HepG2 (cell line): ENCODE results near the gene GRHL1. TPM values are rescaled to one million over a fixed set of nuclear protein-coding genes. Genes with fewer than 3 reads are reported as not detected.
A peak's percentile ranks its signal among the peaks of the same experiment; 100 is the strongest.

Source experiments
- GPN1 ChIP-seq: sonication (generic); formaldehyde crosslinking; IDR thresholded peaks from 2 replicates; pipeline ENCODE4 v1.5.1; 2020; ENCODE audit warnings: missing genetic modification reagents, borderline replicate concordance
- HOXD1 ChIP-seq: sonication (generic); formaldehyde crosslinking; IDR thresholded peaks from 2 replicates; pipeline ENCODE4 v1.5.0; 2020; ENCODE audit warnings: missing genetic modification reagents
- NFKBIZ ChIP-seq: IDR thresholded peaks from 2 replicates; pipeline ENCODE4 v1.6.1; 2018; ENCODE audit warnings: missing genetic modification reagents, missing compliant biosample characterization
- REPIN1 ChIP-seq: sonication (generic); formaldehyde crosslinking; IDR thresholded peaks from 2 replicates; pipeline ENCODE4 v1.8.0; 2022; ENCODE audit warnings: missing genetic modification reagents, low read depth, mild to moderate bottlenecking, borderline replicate concordance
- RFX1 ChIP-seq: fragments of 450-650 bp; IDR thresholded peaks from 2 replicates; pipeline ENCODE4 v1.6.1; 2017
- RFX3 ChIP-seq: IDR thresholded peaks from 2 replicates; pipeline ENCODE4 v1.6.1; 2016; ENCODE audit warnings: missing biosample characterization, missing genetic modification reagents
- RXRB ChIP-seq: IDR thresholded peaks from 2 replicates; pipeline ENCODE4 v1.6.1; 2016; ENCODE audit warnings: borderline replicate concordance, missing genetic modification reagents, missing compliant biosample characterization
- SALL2 ChIP-seq: sonication (generic); formaldehyde crosslinking; IDR thresholded peaks from 2 replicates; pipeline ENCODE4 v1.8.1; 2023; ENCODE audit warnings: mild to moderate bottlenecking, missing genetic modification reagents, inconsistent platforms
- STAT5B ChIP-seq: sonication (generic); formaldehyde crosslinking; IDR thresholded peaks from 2 replicates; pipeline ENCODE4 v1.4.0; 2020; ENCODE audit warnings: missing genetic modification reagents
- SUZ12 ChIP-seq: fragments of 150-350 bp; IDR thresholded peaks from 2 replicates; pipeline ENCODE4 v1.6.1; 2014; ENCODE audit warnings: low read depth, low read length
- TBX3 ChIP-seq: fragments of 450-650 bp; IDR thresholded peaks from 2 replicates; pipeline ENCODE4 v1.6.1; 2017; ENCODE audit warnings: antibody characterized with exemption, mild to moderate bottlenecking, inconsistent platforms, borderline replicate concordance
- UBTF ChIP-seq: sonication (generic); formaldehyde crosslinking; IDR thresholded peaks from 2 replicates; pipeline ENCODE4 v1.4.0; 2020; ENCODE audit warnings: mild to moderate bottlenecking, missing genetic modification reagents
- ZFY ChIP-seq: sonication (generic); formaldehyde crosslinking; IDR thresholded peaks from 2 replicates; pipeline ENCODE4 v1.4.0; 2020; ENCODE audit warnings: missing genetic modification reagents
- ZNF543 ChIP-seq: sonication (generic); formaldehyde crosslinking; IDR thresholded peaks from 2 replicates; pipeline ENCODE4 v1.4.0; 2020; ENCODE audit warnings: mild to moderate bottlenecking, missing genetic modification reagents
- ZNF562 ChIP-seq: sonication (generic); formaldehyde crosslinking; IDR thresholded peaks from 2 replicates; pipeline ENCODE4 v1.8.0; 2022; ENCODE audit warnings: missing genetic modification reagents, borderline replicate concordance
- ZNF710 ChIP-seq: sonication (generic); formaldehyde crosslinking; IDR thresholded peaks from 2 replicates; pipeline ENCODE4 v1.5.0; 2020; ENCODE audit warnings: mild to moderate bottlenecking, missing genetic modification reagents, borderline replicate concordance
- ZNF724P ChIP-seq: sonication (generic); formaldehyde crosslinking; IDR thresholded peaks from 2 replicates; pipeline ENCODE4 v1.8.0; 2022; ENCODE audit warnings: missing genetic modification reagents, borderline replicate concordance
- ZNF746 ChIP-seq: sonication (generic); formaldehyde crosslinking; IDR thresholded peaks from 2 replicates; pipeline ENCODE4 v1.8.0; 2022; ENCODE audit warnings: mild to moderate bottlenecking, missing genetic modification reagents
- ZNF839 ChIP-seq: sonication (generic); formaldehyde crosslinking; IDR thresholded peaks from 2 replicates; pipeline ENCODE4 v1.4.0; 2020; ENCODE audit warnings: missing genetic modification reagents, mild to moderate bottlenecking, borderline replicate concordance
- ZNF841 ChIP-seq: sonication (generic); formaldehyde crosslinking; IDR thresholded peaks from 2 replicates; pipeline ENCODE4 v1.8.1; 2023; ENCODE audit warnings: missing genetic modification reagents, borderline replicate concordance
- ZNF883 ChIP-seq: sonication (generic); formaldehyde crosslinking; IDR thresholded peaks from 2 replicates; pipeline ENCODE4 v1.5.1; 2020; ENCODE audit warnings: mild to moderate bottlenecking, missing genetic modification reagents; ENCODE audit errors: not compliant biosample characterization
- polyA plus RNA-seq, 8 experiments: library from polyadenylated mRNA; depleted of rRNA in 3 of 8; stranded (reverse) in 7 of 8; unstranded in 1 of 8; fragments of >200 nt; fragmentation: Illumina TruSeq in 4 of 8; extraction: Trizol in 4 of 8; gene quantifications; 2 replicates each; pipeline versions ENCODE4 v1.2.1 to v1.2.3, GENCODE V29; 2011 to 2016; ENCODE audit warnings: low read depth in 4 of 8, missing spikeins in 1 of 8, mixed read lengths in 1 of 8; ENCODE audit not compliant: insufficient read depth in 1 of 8
- total RNA-seq, 5 experiments: library from RNA; depleted of rRNA; stranded (reverse); fragments of >200 nt; fragmentation: Illumina TruSeq; extraction: Trizol; gene quantifications; 2 replicates each; pipeline ENCODE4 v1.2.3, GENCODE V29; 2016; ENCODE audit warnings: low read depth in 1 of 5
- TF ChIP-seq, protein P1 (sequence below): IDR thresholded peaks from 2 replicates; pipeline ENCODE4 v1.6.1; 2016; ENCODE audit warnings: low read depth
- TF ChIP-seq, protein P2 (sequence below): sonication (generic); formaldehyde crosslinking; IDR thresholded peaks from 2 replicates; pipeline ENCODE4 v1.8.0; 2022; ENCODE audit warnings: mild to moderate bottlenecking, missing genetic modification reagents; ENCODE audit not compliant: insufficient replicate concordance

The GRHL1 gene
- total and polyA plus RNA-seq, 2 of the 13 experiments (the other 11 are each of a cell fraction or from before 2014, with no cell fraction given), result 9.3 to 12.0 TPM

DNA sequence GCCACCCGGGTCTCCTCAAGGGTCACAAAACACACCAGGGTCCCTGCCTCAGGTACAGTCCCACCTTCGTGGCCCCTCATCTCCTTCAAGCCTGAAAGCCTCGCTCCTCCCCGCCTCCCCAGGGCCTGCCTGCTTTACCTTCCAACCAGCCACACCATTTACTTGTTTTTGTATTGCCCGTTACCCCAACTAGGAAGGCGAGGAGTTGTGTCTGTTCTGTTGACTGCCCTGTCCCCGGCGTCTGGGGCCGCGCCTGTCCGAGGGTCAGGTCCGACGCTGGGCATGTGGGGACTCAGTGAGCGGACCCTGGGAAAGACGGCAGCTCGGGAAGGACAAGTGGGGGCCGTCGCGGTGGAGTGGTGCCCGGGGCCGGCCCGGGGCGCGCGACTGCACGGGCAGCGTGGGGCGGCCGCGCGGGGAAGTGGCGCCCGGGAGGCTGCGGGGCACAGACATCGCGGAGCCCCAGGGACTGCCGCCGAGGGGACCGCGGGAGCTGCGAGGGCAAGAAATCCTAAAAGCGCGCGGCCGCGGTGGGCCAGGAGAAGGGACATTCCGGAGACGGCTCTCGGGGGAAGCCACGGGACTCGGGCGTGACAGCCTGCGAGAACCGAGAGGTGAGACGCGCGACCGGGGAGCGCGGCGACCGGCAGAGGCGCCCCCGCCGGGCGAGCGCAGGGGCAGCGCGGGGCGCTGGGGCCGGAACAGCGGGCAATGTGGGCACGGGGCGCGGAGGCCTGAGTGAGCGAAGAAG lies 797 bp upstream of the GRHL1 start (continued):
- peak; percentile 82 for TF ChIP-seq ZNF883
- no peak for TF ChIP-seq TBX3
- TF ChIP-seq ZNF543 (CRISPR knock-in tag), result peak; percentile 8; the same call in 1 of the 2 replicates
- no peak for TF ChIP-seq ZNF839
- TF ChIP-seq UBTF, result peak; percentile 76; the same call in 1 of the 2 replicates
- TF ChIP-seq ZNF841, result no peak
- no peak for TF ChIP-seq SUZ12
- TF ChIP-seq RFX1, result no peak
- no peak for TF ChIP-seq GPN1
- peak; percentile 59 for TF ChIP-seq ZFY (CRISPR knock-in tag)
- no peak for TF ChIP-seq STAT5B (CRISPR knock-in tag)
- TF ChIP-seq NFKBIZ (CRISPR knock-in tag), result no peak
- TF ChIP-seq, protein P1, sequence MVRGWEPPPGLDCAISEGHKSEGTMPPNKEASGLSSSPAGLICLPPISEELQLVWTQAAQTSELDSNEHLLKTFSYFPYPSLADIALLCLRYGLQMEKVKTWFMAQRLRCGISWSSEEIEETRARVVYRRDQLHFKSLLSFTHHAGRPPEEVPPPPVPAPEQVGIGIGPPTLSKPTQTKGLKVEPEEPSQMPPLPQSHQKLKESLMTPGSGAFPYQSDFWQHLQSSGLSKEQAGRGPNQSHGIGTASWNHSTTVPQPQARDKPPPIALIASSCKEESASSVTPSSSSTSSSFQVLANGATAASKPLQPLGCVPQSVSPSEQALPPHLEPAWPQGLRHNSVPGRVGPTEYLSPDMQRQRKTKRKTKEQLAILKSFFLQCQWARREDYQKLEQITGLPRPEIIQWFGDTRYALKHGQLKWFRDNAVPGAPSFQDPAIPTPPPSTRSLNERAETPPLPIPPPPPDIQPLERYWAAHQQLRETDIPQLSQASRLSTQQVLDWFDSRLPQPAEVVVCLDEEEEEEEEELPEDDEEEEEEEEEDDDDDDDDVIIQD, result no peak
- peak; percentile 13; the same call in 1 of the 2 replicates for TF ChIP-seq HOXD1
- no peak for TF ChIP-seq RXRB (CRISPR knock-in tag)
- no peak for TF ChIP-seq RFX3
- peak; percentile 53; the same call in 1 of the 2 replicates for TF ChIP-seq SALL2 (CRISPR knock-in tag)
- TF ChIP-seq, protein P2, sequence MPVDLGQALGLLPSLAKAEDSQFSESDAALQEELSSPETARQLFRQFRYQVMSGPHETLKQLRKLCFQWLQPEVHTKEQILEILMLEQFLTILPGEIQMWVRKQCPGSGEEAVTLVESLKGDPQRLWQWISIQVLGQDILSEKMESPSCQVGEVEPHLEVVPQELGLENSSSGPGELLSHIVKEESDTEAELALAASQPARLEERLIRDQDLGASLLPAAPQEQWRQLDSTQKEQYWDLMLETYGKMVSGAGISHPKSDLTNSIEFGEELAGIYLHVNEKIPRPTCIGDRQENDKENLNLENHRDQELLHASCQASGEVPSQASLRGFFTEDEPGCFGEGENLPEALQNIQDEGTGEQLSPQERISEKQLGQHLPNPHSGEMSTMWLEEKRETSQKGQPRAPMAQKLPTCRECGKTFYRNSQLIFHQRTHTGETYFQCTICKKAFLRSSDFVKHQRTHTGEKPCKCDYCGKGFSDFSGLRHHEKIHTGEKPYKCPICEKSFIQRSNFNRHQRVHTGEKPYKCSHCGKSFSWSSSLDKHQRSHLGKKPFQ (CRISPR knock-in tag), result peak; percentile 31
- peak; percentile 89; the same call in 1 of the 2 replicates for TF ChIP-seq ZNF724P
- no peak; the same call in 1 of the 2 replicates for TF ChIP-seq REPIN1 (CRISPR knock-in tag)
- TF ChIP-seq ZNF710, result no peak; the same call in 1 of the 2 replicates
- 0 out of 2 replicates have a peak, but pooled peaks have one; percentile 21 for TF ChIP-seq ZNF746 (CRISPR knock-in tag)
- no peak for TF ChIP-seq ZNF562 (CRISPR knock-in tag)
